Measurements from ENCODE around the gene RPRD1B.

The RPRD1B gene

DNA sequence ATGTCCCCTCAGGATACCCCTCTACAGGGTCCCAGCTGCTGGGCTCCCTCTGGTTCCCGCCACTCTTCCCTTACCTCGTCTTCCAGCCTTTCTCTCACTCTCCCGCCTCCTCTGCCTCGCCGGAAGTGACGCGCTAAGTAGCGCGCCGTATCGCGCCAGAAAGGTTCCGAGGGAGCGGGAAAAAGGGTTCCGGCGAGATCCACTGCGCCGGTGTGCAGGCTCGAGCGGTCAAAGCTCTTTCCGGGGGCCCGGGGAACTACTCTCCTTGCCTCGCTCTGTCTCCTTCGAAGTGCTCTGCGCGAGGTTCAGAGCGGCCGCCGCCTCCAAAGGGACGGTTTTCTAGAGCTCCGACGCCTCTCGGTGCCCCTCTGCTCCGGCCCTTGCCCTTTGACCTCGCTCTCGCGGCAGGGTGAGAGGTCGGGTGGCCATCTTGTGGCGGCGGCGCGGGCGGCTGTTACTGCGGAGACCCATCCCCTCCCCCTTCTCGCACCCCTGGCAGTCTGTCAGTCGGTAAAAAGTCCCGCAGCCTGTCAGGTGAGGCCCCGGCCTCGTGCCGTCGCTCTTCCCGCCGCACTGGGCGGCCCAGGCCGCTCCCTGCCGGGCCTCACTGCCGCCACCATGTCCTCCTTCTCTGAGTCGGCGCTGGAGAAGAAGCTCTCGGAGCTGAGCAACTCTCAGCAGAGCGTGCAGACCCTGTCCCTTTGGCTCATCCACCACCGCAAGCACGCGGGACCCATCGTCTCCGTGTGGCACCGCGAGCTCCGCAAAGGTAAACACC lies at the start of gene RPRD1B, which contains the start of gene TTI1:
Gene RPRD1B, plus strand, starts transcription at position 417 of the 778 bp plus-strand sequence. Its CDS starts 202 bp downstream, at position 619.
Gene TTI1, minus strand, starts transcription at position 127 of the 778 bp plus-strand sequence. CDS start 19,640 bp downstream, outside the sequence.
- TF ChIP-seq, protein P1, sequence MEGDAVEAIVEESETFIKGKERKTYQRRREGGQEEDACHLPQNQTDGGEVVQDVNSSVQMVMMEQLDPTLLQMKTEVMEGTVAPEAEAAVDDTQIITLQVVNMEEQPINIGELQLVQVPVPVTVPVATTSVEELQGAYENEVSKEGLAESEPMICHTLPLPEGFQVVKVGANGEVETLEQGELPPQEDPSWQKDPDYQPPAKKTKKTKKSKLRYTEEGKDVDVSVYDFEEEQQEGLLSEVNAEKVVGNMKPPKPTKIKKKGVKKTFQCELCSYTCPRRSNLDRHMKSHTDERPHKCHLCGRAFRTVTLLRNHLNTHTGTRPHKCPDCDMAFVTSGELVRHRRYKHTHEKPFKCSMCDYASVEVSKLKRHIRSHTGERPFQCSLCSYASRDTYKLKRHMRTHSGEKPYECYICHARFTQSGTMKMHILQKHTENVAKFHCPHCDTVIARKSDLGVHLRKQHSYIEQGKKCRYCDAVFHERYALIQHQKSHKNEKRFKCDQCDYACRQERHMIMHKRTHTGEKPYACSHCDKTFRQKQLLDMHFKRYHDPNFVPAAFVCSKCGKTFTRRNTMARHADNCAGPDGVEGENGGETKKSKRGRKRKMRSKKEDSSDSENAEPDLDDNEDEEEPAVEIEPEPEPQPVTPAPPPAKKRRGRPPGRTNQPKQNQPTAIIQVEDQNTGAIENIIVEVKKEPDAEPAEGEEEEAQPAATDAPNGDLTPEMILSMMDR (IDR thresholded peaks at IDR 0.05) = peak; percentile 8
- H3K79me2 ChIP-seq = peaks cover 67% of the 10 kb centered on the region
- H3K27me3 ChIP-seq (ENCODE audit: control insufficient read depth, insufficient read depth, low read length) = no peaks in the 10 kb centered on the region
- no peaks in the 10 kb centered on the region for H3K36me3 ChIP-seq (ENCODE audit: control insufficient read depth, insufficient read depth, low read length)
- H3K9ac ChIP-seq = peak within 1 kb of the TSS; percentile 82
- no peaks in the 10 kb centered on the region for H3K9me3 ChIP-seq (ENCODE audit: control insufficient read depth, low read length)
- H3K4me1 ChIP-seq = peaks cover 16% of the 10 kb centered on the region
- H2AFZ ChIP-seq = peak within 1 kb of the TSS; percentile 98
- peak within 1 kb of the TSS; percentile 94 for H3K27ac ChIP-seq
- H3K4me3 ChIP-seq (ENCODE audit: low read depth, low read length) = peak within 1 kb of the TSS; percentile 87
- peak within 1 kb of the TSS; percentile 80 for H3K4me2 ChIP-seq (ENCODE audit: low read length)

DNA sequence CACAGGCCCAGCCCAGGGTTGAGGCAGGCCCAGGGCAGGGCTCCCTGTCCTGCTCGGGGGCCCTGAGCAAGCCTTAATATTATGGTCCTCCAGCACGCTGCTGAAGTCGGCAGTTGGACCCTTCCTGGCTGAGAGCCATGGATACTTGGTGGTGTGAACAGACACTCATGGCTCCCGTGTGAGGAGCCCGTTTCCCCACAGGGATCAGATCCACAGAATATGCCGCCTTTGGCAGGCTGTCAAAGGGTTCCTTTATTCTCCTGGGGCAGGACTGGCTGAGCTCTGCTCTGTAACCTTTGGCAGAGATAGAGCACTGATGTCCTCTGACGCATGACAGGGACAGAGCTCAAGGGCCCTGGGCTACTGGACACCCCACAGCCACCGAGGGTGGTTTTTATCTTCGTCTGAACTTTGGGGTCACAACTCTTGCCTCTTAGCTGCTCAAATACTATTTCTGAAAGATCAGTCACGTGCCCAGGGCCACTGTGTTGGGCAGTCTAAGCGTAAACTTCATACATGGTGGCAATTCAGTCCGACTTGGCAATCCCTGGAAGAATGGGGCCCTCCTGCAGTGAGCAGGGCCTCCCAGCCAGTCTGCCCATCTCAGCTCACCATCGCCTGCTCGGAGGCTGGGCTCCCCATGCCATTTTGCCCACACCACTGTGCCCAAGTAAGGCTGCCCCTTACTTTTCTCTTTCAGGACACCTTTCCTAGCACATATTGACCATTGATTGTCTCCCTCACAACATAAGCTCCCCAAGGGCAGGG lies 49.3 kb upstream of the RPRD1B start:
- no peaks in the 10 kb centered on the region for H3K9me3 ChIP-seq (ENCODE audit: control insufficient read depth, low read length)
- no peak overlapping the region for H3K4me3 ChIP-seq (ENCODE audit: low read depth, low read length)
- H3K9ac ChIP-seq = no peak overlapping the region
- no peaks in the 10 kb centered on the region for H3K36me3 ChIP-seq (ENCODE audit: control insufficient read depth, insufficient read depth, low read length)
- H3K79me2 ChIP-seq = no peaks in the 10 kb centered on the region
- no peak overlapping the region for H3K4me2 ChIP-seq (ENCODE audit: low read length)
- TF ChIP-seq, protein P1 (IDR thresholded peaks at IDR 0.05) = no peak
- no peak overlapping the region for H2AFZ ChIP-seq
- H3K4me1 ChIP-seq = no peaks in the 10 kb centered on the region
- no peak overlapping the region for H3K27ac ChIP-seq
- H3K27me3 ChIP-seq (ENCODE audit: control insufficient read depth, insufficient read depth, low read length) = peaks cover 4% of the 10 kb centered on the region

DNA sequence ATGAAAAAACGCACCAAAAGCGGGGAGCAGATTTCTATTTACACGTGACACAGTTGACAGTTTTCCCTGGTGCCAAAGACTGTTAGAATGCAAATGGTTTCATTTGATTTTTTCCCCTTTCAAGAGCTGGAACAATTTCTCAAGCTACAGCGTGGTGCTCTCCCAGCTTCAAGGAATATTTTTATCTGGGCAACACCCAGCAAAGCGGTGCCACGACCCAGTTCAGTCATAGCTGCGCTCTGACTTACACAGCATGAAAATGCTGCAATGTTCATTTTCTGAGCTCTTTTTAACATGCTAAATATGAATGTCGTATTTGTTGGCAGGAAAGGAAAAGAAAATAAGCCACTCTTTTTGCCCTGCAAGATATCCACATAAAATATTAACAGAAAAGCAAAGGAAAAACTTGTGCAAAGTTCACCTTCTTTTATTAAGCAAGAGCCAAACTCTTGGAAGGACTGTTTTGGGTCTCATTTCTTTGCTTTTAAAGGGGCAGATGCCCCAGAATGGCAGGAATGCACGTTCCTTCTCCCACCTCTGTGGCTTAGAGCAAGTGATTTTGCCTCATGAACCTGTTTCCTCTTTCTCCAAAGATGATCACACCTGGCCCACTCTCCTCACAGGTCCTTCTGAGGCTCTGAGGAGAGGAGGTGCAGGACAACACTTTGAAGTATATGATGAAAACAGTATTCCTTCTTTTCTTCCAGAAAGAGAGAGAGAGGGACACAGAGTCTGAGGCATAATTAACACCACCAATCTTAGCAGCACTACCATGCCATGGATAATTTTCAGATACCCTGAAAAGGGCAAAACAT lies 47.3 kb upstream of the RPRD1B start:
- no peak overlapping the region for H3K4me3 ChIP-seq (ENCODE audit: low read depth, low read length)
- H3K4me2 ChIP-seq (ENCODE audit: low read length) = no peak overlapping the region
- no peak overlapping the region for H2AFZ ChIP-seq
- H3K4me1 ChIP-seq = no peaks in the 10 kb centered on the region
- H3K9ac ChIP-seq = no peak overlapping the region
- TF ChIP-seq, protein P1 (IDR thresholded peaks at IDR 0.05) = no peak
- no peaks in the 10 kb centered on the region for H3K36me3 ChIP-seq (ENCODE audit: control insufficient read depth, insufficient read depth, low read length)
- no peaks in the 10 kb centered on the region for H3K9me3 ChIP-seq (ENCODE audit: control insufficient read depth, low read length)
- no peak overlapping the region for H3K27ac ChIP-seq
- H3K79me2 ChIP-seq = no peaks in the 10 kb centered on the region
- no peaks in the 10 kb centered on the region for H3K27me3 ChIP-seq (ENCODE audit: control insufficient read depth, insufficient read depth, low read length)

GRCh38 chr20:37986873-37987601 lies 46.5 kb upstream of the RPRD1B start:
- no peak overlapping the region for H3K4me3 ChIP-seq (ENCODE audit: low read depth, low read length)
- no peak overlapping the region for H3K4me2 ChIP-seq (ENCODE audit: low read length)
- TF ChIP-seq, protein P1 (IDR thresholded peaks at IDR 0.05) = no peak
- H3K27me3 ChIP-seq (ENCODE audit: control insufficient read depth, insufficient read depth, low read length) = no peaks in the 10 kb centered on the region
- H3K4me1 ChIP-seq = no peaks in the 10 kb centered on the region
- no peak overlapping the region for H3K27ac ChIP-seq
- no peak overlapping the region for H3K9ac ChIP-seq
- H3K79me2 ChIP-seq = no peaks in the 10 kb centered on the region
- no peak overlapping the region for H2AFZ ChIP-seq
- no peaks in the 10 kb centered on the region for H3K9me3 ChIP-seq (ENCODE audit: control insufficient read depth, low read length)
- no peaks in the 10 kb centered on the region for H3K36me3 ChIP-seq (ENCODE audit: control insufficient read depth, insufficient read depth, low read length)
